Subcutaneous adipose tissue (tissue), 4 donors: Measurements from ENCODE around the gene GOLGA8B. TPM values are rescaled to one million over a fixed set of nuclear protein-coding genes. Genes with fewer than 3 reads are reported as not detected.

Experiments used
- total RNA-seq, 4 donors: library from RNA; depleted of rRNA; stranded (reverse); fragments of >200 nt; gene quantifications; one replicate each; pipeline ENCODE4 v1.1.0, GENCODE V29; 2016
- TF ChIP-seq, protein P1 (sequence below): fragments of 450-650 bp; IDR thresholded peaks from one replicate; pipeline ENCODE4 v1.5.1; 2016; ENCODE audit warnings: low read depth, mild to moderate bottlenecking, control low read depth, antibody characterized with exemption, moderate library complexity

Gene GOLGA8B
- total RNA-seq, 4 donors from 2014 or later: 44.5 to 148 (median 68.3) TPM

DNA sequence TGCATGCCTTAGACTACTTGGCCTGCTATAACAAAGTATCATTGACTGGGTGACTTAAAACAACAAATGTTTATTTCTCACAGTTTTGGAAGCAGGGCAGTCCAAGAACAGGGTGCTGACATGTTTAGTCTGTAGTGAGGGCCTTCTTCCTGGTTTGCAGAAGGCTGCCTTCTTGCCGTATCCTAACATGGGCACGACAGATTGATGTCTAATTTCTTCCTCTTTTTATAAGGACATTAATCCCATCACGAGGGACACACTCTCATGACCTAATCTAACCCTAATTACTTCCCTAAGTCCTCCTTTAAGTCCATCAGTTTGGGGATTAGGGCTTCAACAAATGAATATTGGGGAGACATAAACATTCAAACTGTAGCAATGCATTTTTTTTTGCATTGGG lies 10.9 kb upstream of the GOLGA8B start:
- TF ChIP-seq, protein P1, sequence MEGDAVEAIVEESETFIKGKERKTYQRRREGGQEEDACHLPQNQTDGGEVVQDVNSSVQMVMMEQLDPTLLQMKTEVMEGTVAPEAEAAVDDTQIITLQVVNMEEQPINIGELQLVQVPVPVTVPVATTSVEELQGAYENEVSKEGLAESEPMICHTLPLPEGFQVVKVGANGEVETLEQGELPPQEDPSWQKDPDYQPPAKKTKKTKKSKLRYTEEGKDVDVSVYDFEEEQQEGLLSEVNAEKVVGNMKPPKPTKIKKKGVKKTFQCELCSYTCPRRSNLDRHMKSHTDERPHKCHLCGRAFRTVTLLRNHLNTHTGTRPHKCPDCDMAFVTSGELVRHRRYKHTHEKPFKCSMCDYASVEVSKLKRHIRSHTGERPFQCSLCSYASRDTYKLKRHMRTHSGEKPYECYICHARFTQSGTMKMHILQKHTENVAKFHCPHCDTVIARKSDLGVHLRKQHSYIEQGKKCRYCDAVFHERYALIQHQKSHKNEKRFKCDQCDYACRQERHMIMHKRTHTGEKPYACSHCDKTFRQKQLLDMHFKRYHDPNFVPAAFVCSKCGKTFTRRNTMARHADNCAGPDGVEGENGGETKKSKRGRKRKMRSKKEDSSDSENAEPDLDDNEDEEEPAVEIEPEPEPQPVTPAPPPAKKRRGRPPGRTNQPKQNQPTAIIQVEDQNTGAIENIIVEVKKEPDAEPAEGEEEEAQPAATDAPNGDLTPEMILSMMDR: no peak

DNA sequence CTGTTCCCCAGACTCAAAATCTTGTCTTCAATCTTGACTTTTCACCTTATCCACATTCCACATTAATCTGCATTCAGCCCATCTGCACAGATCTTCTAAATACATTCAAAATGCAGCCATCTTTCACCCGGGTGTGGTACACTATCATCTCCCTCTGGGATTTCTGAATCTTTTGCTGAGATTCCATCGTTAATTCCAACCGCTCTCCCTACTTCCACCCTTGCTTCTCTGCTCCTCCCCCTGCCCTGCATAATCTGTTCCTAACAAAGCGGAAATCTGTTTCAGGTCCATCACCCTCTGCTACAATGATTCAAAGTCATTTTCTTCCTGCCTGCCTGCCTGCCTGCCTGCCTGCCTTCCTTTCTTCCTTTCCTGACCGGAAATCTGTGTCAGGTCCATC lies 7.9 kb upstream of the GOLGA8B start:
- TF ChIP-seq, protein P1: no peak

DNA sequence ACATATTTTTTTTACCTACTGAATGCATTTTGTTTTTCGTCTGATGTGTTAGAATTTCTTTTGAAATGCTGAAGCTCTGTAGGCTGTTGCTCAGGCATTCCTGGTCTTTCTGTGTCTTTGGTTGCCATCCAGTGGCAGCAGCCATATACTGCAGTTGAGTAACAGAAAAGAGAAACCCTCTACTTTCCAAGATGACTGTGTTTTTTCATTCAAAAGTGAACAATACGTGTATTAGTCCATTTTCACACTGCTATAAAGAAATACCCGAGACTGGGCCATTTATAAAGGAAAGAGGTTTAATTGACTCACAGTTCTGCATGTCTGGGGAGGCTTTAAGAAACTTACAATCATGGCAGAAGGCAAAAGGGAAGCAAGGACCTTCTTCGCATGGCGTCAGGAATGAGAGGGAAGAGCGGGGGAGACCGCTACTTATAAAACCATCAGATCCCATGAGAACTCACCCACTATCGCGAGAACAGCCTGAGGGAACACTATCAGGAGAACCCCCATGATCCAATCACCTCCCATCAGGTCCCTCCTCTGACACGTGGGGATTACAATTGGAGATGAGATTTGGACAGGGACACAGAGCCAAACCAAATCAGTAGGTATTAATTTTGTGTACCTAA lies 4.7 kb upstream of the GOLGA8B start:
- TF ChIP-seq, protein P1: no peak

DNA sequence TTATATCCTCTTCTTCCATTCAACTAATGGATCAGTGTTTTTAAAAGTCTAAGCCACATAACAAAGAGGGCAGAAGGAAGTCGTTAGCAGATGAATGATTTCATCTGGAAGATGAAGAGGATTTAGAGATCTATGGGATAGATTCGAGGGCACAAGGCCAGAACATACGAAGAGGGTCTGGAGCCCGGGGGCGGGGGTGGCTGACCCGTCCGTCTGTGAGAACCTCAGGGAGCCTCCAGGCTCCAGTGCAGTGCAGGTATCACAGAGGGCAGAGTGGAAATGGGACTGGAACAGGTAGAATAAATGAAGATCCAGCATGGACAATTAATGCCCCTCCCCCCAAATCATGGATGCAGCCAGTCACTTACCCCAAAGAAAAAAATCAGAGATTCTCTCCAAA lies 1.5 kb upstream of the GOLGA8B start:
- TF ChIP-seq, protein P1: no peak

DNA sequence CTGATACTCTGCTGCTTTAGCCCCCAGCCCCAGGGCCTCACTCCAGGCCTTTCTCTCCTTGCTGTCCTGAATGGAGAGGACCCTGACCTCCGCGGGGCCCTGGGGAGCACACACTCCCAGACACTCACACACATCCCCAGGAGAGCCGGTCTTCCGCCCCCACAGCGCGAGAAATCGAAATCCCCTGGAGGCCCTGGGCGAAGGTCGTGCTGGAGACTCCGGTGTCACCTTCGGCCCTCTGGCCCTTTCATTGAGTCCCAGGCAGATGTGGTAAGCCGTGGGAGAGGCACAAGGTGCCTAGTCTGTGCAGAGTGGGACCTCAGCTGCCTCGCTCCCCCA lies 848 bp upstream of the GOLGA8B start:
- TF ChIP-seq, protein P1: no peak

DNA sequence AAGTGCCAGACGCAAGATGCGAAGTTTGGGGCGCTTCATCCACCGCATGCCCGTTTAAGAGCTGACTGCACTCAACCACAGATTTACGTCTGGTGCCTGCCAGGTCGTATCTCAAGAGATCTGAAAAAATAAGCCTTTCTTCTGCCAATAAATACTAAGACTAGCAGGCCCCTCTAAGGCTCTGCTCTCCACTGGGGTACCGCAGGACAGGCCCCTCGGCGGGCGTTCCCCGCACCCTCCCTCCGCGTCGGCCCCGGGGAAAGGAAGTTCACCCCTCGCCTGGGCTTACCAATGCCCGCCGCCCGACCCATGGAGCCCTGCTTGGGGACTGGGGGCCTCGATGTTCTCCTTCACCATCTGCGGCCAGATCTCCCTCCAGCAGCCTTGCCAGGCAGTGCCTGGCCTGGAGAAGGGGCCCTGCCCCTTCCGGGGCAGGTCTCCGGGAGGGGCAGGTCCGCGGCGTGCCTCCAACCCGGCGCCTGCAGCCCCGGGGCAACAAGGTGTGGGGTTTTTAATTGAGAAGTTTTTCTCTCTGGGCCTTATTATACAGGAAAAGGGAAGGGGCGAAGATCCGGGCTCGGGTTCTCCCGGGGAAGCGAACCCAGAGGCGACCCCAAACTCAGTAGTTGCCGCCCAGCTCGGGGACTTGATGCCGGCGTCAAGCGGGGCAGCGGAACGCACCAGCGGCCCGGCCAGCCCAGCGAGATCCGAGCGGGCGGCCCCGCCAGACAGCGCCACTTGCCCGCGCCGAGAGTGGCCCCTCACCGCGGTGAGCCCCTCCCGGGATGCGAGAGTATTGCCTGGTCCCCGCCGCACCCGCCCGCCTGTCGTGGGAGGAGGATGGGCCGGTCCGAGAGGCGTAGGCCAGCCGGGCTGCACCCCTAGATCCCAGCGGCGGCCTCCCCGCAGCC lies 735 bp downstream of the GOLGA8B start:
- TF ChIP-seq, protein P1: no peak

DNA sequence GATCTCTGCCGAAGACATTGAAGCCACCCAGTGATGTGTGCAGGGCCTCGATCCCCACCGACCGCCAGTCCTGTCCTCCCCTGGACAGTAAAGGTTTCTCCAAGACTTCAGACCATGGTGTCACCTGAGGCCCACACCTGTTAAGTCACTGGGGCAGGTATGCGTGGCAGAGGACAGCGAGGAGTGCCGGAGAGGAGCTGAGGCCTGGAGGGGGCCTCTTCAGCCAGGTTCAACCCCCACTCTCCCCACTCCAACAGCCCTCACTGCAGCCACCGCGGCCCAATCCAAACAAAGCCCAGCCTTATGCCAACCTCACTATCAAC lies 2.4 kb downstream of the GOLGA8B start:
- TF ChIP-seq, protein P1: no peak
